DLD1 (cell line): ENCODE data around the gene KDM7A.
"Not testable (repeated sequence)": the region's sequence is repeated elsewhere in the genome, so short reads cannot be mapped to it uniquely, and the experiment has no call there.

Source experiments
- in situ Hi-C: cut with HindIII; loops from 2 replicates; pipeline ENCODE4 v1.10.0; 2017; ENCODE audit warnings: low sequenced_read_pairs

Gene KDM7A

DNA sequence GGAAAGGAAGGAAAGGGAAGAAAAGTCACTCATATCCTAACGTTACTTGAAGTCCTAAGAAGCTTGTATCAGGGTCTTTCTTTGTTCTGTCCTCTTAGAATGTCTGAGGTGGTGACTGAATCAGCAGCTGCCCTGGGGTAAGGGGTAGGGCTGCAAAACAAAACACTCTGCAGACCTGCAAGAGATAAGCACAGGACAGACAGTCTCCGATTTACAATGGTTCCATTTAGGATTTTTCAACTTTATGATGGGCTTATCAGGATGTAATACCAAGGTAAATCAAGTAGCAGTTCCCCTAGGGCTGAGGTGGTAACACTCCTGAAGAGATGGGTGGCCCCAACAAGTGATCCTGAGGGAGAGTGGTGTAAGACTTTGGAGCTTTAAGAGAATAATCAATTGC lies 16.5 kb downstream of the KDM7A start:
- in situ Hi-C loops: no loop called here

DNA sequence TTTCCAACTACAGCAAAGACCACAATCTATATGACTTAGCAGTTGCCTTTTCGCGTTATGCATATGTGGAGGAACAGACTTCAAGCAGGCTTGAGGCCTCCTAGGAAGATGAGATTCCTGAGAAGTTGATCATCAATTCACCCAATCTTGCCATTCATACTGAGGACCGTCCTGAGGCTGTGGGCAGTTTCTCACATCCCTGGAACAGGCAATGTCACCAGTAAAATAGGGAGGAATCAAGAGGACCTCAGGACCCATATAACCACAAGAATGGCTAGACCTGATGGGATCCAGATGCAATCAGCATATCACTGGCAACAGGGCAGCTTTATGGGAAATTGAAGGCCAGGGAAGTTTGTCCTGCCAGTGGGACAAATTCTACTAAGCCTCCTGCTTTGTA lies 17.3 kb downstream of the KDM7A start:
- in situ Hi-C loops: no loop called here

DNA sequence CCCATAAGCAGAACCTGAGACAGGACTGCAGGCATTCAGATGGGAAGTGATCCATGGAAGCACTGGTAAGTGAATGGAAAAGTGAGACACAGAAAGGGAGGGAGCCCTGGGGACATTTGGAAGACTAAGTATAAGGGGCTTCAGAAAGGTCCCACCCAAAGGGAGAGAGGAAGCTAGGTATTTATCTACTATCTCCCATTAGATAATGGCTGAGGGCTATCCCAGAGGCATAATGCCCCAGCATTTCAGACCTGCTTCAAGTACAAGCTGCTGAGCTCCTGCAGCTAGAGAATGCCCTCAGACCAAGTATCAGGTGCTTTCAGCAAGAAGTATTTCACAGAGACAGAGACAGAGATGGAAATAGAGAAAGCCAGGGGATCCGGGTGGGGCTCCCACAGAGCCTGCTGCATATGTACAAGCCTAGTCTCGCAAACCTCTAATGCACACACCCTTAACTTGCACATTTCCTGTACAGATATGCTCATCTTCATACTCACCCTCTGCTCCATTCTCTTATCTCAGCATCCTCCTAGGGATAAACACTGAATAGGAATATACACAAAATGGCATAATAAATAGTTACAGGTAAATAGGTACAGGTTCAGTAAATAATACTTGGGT lies 20.2 kb downstream of the KDM7A start:
- in situ Hi-C loops: no loop called here

DNA sequence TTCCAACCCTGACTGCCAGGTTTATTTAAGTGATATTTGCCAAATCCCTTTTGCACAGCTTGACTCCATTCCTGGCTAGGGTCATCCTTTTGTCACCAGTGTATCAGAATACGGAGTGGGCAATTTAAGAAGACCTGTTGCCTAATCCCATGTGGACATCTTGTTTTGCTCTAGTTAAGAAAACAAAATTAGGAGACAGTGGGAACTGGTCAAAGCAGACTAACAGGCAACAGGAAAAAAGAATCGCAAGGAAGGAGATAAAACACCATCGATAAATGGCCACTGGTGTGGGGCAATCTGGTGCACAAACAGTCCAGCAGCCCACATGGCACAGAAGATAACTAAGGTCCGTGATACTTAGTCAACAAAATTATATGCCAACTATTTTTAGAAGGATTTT lies 21.4 kb downstream of the KDM7A start:
- in situ Hi-C loops: no loop called here

DNA sequence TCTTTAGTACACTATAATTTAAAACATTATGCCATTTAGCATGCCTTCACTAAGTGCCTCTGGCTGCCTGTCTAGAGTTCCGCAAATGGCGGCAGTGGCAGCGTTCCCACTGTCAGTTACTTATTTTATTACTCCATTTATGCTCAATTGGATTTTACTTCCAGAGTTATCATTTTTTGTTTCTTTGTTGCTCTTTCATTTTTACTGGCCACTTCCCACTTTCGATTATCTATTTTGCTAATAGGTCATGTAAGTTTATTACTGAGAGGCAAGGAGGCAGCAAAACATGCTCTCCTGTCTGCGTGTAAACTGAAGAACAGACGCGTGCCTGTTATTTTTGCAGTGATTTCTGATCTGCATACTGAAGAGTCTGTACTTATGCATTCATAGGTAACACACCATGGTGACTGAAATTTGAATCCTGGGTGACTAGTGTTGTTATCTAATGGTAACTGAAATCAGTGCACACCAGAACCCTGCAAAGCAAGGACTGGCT lies 23.1 kb downstream of the KDM7A start:
- in situ Hi-C loops: no loop called here

DNA sequence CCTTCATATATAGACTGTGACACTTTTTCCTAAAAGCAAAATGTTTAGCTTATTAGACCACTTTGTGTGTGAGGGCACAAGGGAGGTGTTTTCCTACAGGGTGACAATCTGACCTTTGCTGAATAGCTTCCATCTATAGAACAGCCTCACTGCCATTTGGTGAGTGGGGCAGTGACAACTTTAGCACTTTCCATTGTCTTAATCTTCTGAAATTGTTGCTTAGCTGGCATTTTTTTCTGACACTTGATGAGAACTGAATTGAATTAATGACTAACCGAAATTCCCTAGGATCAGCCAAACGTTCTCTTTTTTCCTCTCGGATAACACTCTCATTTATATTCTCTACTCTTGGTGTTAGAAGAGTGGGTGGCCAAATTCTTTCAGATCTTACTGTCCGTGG lies 30.2 kb downstream of the KDM7A start:
- in situ Hi-C loops: no loop called here

DNA sequence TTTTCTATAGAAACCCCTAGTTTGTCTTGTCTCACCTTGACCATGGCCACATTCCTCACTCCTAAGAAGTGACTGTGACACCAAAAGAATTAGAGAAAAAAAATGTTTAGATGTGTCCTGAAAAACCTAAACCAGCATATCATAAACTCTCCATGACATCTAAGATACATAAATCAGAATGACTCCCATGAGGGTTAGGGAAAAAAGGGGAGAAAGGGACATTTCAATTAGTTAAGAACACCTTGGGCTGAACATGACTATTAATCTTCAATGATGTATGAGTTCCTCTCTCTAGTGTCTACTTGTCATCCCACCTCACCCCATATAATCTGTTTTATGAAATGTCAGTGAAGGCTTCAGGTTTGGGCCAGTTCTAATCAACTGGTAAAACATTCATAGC lies 31.1 kb downstream of the KDM7A start:
- in situ Hi-C loops: no loop called here

DNA sequence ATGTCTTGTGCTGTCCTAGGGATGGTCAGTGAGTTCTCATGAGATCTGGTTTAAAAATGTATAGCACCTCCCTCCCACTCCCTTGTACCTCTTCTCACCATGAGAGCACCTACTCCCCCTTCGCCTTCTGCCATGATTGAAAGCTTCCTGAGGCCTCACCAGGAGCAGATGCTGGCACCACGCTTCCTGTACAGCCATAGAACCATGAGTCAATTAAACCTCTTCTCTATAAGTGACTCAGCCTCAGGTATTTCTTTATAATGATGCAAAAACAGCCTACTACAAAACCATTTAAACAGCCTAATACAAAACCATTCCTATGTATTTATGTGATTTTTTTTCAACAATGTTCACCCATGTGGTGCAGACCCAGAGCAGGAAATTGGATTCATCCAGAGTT lies 32.0 kb downstream of the KDM7A start:
- in situ Hi-C loops: no loop called here

DNA sequence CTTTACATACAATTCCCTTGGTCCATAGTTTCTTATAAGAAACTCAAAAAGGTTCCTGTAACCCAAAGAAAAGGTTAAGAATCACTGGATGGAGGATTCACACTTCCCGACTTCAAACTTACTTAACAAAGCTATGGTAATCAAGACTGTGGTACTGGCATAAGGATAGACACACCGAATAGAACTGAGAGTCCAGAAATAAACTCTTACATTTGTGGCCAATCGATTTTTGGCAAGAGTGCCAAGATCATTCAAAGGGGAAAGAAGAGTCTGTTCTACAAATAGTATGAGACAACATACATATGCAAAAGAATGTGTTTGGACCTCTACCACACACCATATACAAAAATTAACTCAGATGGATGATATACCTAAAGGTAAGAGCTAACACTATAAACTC lies 32.8 kb downstream of the KDM7A start:
- in situ Hi-C loops: no loop called here

DNA sequence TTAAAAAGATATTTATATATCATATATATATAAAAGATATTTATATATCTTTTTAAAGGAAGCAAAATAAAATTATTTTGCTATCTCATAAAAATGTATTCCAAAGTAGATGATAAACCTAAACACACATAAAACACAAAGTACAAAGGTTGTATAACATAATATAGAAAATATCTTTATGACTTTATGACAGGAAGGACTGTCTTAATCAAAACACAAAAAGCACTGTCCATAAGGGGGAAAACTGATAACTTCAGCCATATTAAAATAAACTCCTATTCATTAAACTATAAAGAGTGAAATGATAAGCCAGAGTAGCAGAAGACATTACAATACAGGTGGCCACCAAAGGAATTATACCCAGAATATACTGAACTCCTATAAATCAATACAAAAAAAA lies 34.8 kb downstream of the KDM7A start:
- in situ Hi-C loops: no loop called here

DNA sequence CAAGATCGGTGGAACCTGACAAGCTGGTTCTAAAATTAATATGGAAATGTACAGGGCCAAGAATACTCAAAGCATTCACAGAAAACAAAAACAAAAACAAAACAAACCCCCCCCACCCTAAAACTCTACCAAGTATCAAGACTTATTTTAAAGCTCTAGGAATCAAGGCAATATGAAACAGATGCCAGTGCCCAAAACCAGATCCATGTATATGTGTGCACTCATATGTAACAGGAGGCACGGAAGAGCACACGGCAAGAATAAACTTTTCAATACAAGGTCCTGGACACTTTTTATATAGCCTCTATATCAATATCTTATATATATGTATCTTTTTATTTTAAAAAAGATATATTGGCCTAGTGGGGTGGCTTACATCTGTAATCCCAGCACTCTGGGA lies 35.5 kb downstream of the KDM7A start:
- in situ Hi-C loops: no loop called here

DNA sequence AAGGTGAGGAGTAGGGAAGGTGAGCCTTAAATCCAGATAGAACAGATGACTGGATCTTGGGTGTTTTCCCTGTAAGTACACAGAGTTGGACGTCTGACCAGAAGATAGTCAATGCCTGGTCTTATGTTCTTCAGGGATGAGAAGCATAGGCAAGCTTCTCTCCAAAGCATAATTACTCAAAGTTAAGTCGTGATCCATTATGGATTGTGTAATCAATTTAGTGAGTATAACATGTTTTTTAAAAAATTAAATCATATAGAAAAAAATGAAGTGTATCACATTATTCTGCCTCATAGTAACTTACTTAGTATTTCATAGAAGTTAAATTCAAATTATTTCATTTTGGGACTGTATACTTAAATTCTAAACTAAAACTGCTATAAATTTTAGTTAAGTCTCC lies 39.7 kb downstream of the KDM7A start:
- in situ Hi-C loops: no loop called here

DNA sequence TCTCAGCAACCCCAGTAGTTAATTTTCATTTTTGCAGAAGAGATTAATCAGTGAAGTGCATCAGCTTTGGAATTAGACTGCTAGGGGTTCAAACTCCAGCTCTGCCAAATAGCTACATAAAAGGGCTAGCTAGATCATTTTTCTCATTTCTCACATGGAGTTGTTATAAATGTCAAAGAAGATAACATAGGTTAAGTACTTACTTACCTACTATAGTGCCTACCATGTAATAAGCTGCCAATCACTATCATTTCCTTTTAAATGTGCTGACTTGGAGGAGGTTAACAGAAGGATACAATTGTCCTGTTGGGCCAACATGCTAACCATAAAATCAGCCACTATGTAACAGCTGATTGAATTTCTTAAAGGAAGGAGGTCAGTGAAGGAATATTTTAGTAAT lies 40.7 kb downstream of the KDM7A start:
- in situ Hi-C loops: no loop called here

DNA sequence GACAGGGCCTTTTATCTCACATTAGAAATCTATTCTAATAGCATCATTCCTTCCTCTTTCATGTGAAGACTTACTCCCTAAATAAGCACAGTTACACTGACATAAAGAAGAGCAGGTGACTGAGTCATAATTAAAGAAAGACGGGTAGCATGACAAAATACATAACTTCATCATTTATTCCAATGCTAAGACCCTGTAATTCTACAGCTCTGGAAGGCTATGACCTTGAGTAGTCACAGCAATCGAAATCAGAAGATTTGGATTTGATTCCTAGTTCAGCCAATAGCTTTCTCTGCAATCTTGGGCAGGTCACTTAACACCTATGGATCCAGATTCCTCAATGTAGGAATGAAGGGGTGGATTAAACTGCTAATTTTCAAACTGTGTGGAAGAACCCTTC lies 42.7 kb downstream of the KDM7A start:
- in situ Hi-C loops: no loop called here

DNA sequence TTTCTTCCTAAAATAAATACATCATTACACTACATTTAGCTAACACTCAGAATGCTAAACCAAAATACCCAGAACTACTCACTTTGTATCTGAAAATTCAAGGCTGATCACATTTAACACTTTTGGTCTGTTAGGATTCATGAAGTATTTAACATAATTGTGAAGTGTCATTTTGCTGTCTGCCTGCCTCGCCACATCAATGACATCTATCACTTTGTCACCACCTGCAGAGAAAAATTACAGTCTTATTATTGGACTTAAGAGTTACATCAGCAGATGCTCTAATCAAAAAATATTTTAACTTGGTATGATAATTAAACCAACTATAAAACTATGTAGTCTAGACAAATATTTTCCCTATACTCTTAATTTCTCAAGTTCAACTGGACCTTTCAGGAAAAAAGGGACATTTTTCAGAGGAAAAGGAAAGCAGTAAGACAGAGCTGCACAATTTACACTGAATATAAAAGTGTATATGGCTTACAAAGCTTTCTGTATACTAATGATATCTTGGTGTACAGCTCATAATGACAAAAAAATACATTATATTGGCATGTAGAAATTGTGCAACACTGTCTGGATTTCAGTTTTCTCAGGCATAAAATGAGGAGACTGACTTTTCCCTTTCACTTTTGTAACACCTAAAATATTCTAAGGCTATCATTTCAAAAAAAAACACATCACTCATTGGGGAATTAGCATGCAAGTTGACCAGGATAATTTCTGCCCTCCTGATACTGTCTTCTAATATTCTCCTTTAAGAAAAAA lies 49.2 kb downstream of the KDM7A start:
- in situ Hi-C loops: no loop called here

DNA sequence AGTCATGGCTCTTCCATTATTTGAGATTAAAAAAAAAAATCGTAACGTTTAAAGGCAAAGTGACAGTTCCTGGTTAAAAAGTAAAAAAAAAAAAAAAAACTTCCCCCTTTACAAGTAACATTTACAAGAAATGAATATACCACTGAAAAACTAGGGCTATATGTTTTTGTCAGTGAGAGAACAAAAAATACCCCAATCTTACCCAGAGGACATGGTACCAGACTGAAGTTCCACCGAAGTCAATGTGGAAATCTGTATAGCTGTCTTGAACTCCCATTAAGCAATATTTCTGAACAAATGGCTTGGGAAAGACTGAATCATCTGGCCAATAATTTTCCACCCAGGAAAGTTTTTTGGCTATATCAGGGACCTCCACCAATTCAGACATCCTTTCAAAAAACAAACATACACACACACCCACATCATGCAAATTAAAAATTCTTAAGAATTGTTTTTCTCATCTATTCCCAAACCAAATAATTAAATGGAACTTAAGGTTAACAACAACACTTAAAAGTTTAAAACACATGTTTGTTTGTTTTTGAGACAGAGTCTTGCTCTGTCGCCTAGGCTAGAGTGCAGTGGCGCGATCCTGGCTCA lies 50.2 kb downstream of the KDM7A start:
- in situ Hi-C loops: no loop called here

DNA sequence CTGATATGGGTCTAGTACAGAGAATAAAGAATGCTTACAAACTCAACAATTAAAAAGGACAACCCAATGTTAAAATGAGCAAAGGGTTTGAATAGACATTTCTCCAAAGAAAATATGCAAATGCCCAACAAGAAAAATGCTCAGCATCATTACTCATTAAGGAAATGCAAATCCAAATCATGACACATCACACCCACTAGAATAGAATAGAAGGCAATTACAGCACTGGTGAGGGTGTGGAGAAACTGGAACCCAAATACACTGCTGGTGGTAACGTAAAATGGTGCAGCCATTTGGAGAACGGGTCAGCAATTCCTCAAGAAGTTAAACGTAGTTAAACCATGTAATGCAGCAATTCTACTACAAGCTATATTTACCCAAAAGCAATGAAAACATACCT lies 53.8 kb downstream of the KDM7A start:
- in situ Hi-C loops: no loop called here

DNA sequence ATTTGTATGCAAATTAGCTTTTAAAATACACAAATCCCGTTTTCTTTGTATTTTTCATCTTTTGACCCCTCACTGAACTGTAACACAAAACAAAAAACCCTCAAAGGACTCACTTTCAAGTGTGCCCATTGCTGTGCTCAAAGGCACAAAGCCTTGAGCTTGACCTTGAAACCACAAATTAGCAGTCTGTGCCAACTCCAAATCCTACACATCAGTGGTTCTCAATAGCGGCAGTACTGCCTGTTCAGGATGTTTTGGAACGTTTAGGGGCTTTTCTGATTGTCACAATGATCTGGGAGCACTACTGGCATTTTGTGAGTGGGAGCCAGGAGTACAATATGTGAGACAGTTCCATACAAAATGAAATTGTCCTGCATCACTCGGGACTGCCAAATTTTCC lies 55.5 kb downstream of the KDM7A start:
- in situ Hi-C loops: no loop called here

DNA sequence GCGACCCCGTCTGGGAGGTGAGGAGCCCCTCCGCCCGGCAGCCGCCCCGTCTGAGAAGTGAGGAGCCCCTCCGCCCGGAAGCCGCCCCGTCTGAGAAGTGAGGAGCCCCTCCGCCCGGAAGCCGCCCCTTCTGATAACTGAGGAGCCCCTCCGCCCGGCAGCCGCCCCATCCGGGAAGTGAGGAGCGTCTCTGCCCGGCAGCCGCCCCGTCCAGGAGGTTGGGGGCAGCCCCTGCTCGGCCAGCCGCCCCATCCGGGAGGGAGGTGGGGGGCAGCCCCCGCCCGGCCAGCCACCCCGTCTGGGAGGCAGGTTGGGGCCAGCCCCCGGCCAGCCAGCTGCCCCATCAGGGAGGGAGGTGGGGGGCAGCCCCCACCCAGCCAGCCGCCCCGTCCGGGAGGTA lies 62.0 kb downstream of the KDM7A start:
- in situ Hi-C loops: not testable (repeated sequence)

DNA sequence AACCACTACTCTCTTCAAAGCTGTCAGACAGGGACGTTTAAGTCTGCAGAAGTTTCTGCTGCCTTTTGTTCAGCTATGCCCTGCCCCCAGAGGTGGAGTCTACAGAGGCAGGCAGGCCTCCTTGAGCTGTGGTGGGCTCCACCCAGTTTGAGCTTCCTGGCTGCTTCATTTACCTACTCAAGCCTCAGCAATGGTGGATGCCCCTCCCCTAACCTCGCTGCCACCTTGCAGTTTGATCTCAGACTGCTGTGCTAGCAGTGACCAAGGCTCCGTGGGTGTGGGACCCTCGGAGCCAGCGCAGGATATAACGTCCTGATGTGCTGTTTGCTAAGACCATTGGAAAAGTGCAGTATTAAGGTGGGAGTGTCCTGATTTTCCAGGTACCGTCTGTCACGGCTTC lies 68.0 kb downstream of the KDM7A start:
- in situ Hi-C loops: not testable (repeated sequence)

DNA sequence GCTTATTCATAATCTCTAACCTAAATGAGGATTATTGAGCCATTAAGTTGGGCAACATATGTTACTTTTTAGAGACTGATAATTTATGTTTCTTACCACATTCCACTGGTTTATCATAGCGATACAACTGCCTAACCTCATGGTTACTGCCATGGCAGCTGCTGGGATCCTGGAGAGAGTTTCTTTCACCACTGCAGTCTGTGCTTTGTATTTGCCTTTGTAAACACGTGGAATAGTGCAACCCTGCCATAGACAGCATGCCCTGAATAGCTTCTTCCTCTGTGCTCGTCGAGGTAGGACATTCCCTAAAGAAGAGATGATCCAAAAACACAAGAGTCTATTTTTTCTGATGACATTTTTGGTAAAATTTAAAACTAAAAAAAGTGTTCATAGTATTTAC lies 80.3 kb downstream of the KDM7A start:
- in situ Hi-C loops: no loop called here

DNA sequence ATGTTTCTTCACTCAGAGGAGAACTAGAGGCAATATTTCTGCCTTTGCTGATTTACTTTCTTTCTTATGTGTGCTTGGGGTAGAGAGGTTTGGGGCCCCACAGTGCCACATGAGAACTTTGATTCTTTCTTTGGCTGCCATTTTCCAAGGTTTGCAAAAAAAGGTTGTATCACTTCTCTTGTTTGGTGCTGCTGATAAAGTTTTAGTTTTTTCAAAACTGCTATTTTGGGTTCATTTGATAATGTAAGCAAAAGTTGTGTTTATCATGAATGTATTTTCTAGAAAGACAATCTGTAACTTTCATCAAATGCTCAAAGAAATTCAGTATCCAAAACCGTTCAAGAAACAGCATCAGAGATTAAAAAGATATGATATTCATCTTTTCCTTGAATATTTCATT lies 83.4 kb downstream of the KDM7A start:
- in situ Hi-C loops: no loop called here
